Uterus (tissue), 4 donors: ENCODE data around the gene AQP1. TPM values are rescaled to one million over a fixed set of nuclear protein-coding genes. Genes with fewer than 3 reads are reported as not detected.

Source experiments
- DNase-seq, 2 donors: peaks; one replicate each; pipeline ENCODE4 v3.0.0-alpha.2; 2019 to 2020
- H3K27ac ChIP-seq, 2 donors: fragments of 200-600 bp; sonication (generic); 1 replicate in 1 of 2; 2 replicates in 1 of 2; pipeline ENCODE4 v1.5.1; 2016 to 2018
- H3K27me3 ChIP-seq, 2 donors: fragments of 200-600 bp; sonication (generic); one replicate each; pipeline ENCODE4 v1.5.1; 2018 to 2019; ENCODE audit warnings: control low read depth in 1 of 2
- H3K36me3 ChIP-seq, 2 donors: fragments of 200-600 bp; sonication (generic); one replicate each; pipeline ENCODE4 v1.5.1; 2019; ENCODE audit warnings: control low read depth in 1 of 2
- H3K4me1 ChIP-seq, 2 donors: fragments of 200-600 bp; sonication (generic); one replicate each; pipeline ENCODE4 v1.5.1; 2018 to 2019; ENCODE audit warnings: control low read depth in 1 of 2
- H3K4me3 ChIP-seq, 2 donors: fragments of 200-600 bp; sonication (generic); 1 replicate in 1 of 2; 2 replicates in 1 of 2; pipeline ENCODE4 v1.5.1; 2018 to 2019; ENCODE audit warnings: mild to moderate bottlenecking in 1 of 2
- H3K9me3 ChIP-seq, 2 donors: fragments of 200-600 bp; sonication (generic); one replicate each; pipeline ENCODE4 v1.5.1; 2019; ENCODE audit warnings: control low read depth in 1 of 2
- CTCF ChIP-seq, 4 experiments: fragments of 200-600 bp in 2 of 4; fragments of 450-650 bp in 2 of 4; sonication (generic) in 2 of 4; IDR thresholded peaks; one replicate each; pipeline ENCODE4 v1.5.1; 2016 to 2019; ENCODE audit warnings: antibody characterized with exemption in 4 of 4, mild to moderate bottlenecking in 2 of 4, moderate library complexity in 1 of 4
- POLR2A ChIP-seq, 2 donors: fragments of 450-650 bp; IDR thresholded peaks; one replicate each; pipeline ENCODE4 v1.6.1; 2016; ENCODE audit warnings: antibody characterized with exemption in 2 of 2, mild to moderate bottlenecking in 1 of 2, moderate library complexity in 1 of 2
- intact Hi-C: fragments of 100-400 bp; cut with DNase I; formaldehyde crosslinking; loops from one replicate; pipeline ENCODE4 v1.15.1; 2023; ENCODE audit warnings: low total_unique reads
- total RNA-seq, 4 donors: library from RNA; depleted of rRNA in 3 of 4; stranded (reverse); fragments of >200 nt in 3 of 4; gene quantifications; one replicate each; pipeline versions ENCODE4 v1.1.0 to v1.2.4, GENCODE V29; 2014 to 2023
- donor health status: DM: yes; HTN: yes; CAD: no.

AQP1 gene
- total RNA-seq, 4 donors from 2014 or later: 69.6 to 477 (median 370) TPM

- H3K4me3 ChIP-seq: no peak overlapping the region
- no peak overlapping the region for H3K27ac ChIP-seq
- H3K9me3 ChIP-seq: no peaks in the 10 kb centered on the region
- TF ChIP-seq POLR2A (IDR thresholded peaks at IDR 0.05) (no peak), CTCF (IDR thresholded peaks at IDR 0.05) (no peak)
- no peaks in the 10 kb centered on the region for H3K4me1 ChIP-seq
- no peak for DNase-seq
- intact Hi-C loops: no loop called here
- no peaks in the 10 kb centered on the region for H3K36me3 ChIP-seq
- no peaks in the 10 kb centered on the region for H3K27me3 ChIP-seq
Observed at GRCh38 chr7:30934225-30934624, 22.6 kb downstream of the AQP1 start.

- Histone ChIP-seq H3K27ac (no peak overlapping the region), H3K27me3 (no peaks in the 10 kb centered on the region), H3K4me3 (no peak overlapping the region), H3K36me3 (no peaks in the 10 kb centered on the region), H3K4me1 (no peaks in the 10 kb centered on the region), H3K9me3 (no peaks in the 10 kb centered on the region)
- no peak for TF ChIP-seq POLR2A (IDR thresholded peaks at IDR 0.05)
- intact Hi-C loops: no loop called here
- DNase-seq: no peak
Observed at GRCh38 chr7:30934732-30935568, 23.3 kb downstream of the AQP1 start.

GRCh38 chr7:30935569-30935877 lies 23.9 kb downstream of the AQP1 start:
- TF ChIP-seq POLR2A (IDR thresholded peaks at IDR 0.05): no peak
- no peak for TF ChIP-seq CTCF (IDR thresholded peaks at IDR 0.05)
- no peak for DNase-seq
- intact Hi-C loops: no loop called here

GRCh38 chr7:30936650-30937245 lies 25.1 kb downstream of the AQP1 start:
- intact Hi-C loops: no loop called here
- Histone ChIP-seq H3K4me1 (no peaks in the 10 kb centered on the region), H3K4me3 (no peak overlapping the region), H3K9me3 (no peaks in the 10 kb centered on the region), H3K27ac (no peak overlapping the region), H3K27me3 (no peaks in the 10 kb centered on the region), H3K36me3 (no peaks in the 10 kb centered on the region)
- DNase-seq: no peak
- TF ChIP-seq CTCF (IDR thresholded peaks at IDR 0.05) (no peak), POLR2A (IDR thresholded peaks at IDR 0.05) (no peak)

More at GRCh38 chr7:30935569-30935877, 23.9 kb downstream of the AQP1 start:
- Histone ChIP-seq H3K4me3 (no peak overlapping the region), H3K36me3 (no peaks in the 10 kb centered on the region), H3K27ac (no peak overlapping the region), H3K27me3 (no peaks in the 10 kb centered on the region), H3K4me1 (no peaks in the 10 kb centered on the region), H3K9me3 (no peaks in the 10 kb centered on the region)

GRCh38 chr7:30937416-30937815 lies 25.8 kb downstream of the AQP1 start:
- intact Hi-C loops: no loop called here
- no peaks in the 10 kb centered on the region for H3K4me1 ChIP-seq
- H3K9me3 ChIP-seq: no peaks in the 10 kb centered on the region
- no peak overlapping the region for H3K27ac ChIP-seq
- no peak for DNase-seq
- no peaks in the 10 kb centered on the region for H3K36me3 ChIP-seq
- H3K27me3 ChIP-seq: no peaks in the 10 kb centered on the region
- TF ChIP-seq CTCF (IDR thresholded peaks at IDR 0.05): no peak
- TF ChIP-seq POLR2A (IDR thresholded peaks at IDR 0.05): no peak
- no peak overlapping the region for H3K4me3 ChIP-seq
